Suprapubic skin (tissue), 4 donors: ENCODE results near the gene SLITRK1. TPM values are rescaled to one million over a fixed set of nuclear protein-coding genes. Genes with fewer than 3 reads are reported as not detected.

Source experiments
- DNase-seq, 2 donors: peaks; one replicate each; pipeline ENCODE4 v3.0.0-alpha.2; 2019; ENCODE audit warnings: low spot score in 2 of 2
- H3K27ac ChIP-seq: fragments of 200-600 bp; sonication (generic); one replicate; pipeline ENCODE4 v1.5.1; 2019
- H3K27me3 ChIP-seq: fragments of 200-600 bp; sonication (generic); one replicate; pipeline ENCODE4 v1.5.1; 2019
- H3K36me3 ChIP-seq: fragments of 200-600 bp; sonication (generic); one replicate; pipeline ENCODE4 v1.5.1; 2019
- H3K4me1 ChIP-seq: fragments of 200-600 bp; sonication (generic); one replicate; pipeline ENCODE4 v1.5.1; 2019
- H3K4me3 ChIP-seq: fragments of 200-600 bp; sonication (generic); one replicate; pipeline ENCODE4 v1.5.1; 2019; ENCODE audit warnings: mild to moderate bottlenecking
- H3K9me3 ChIP-seq: fragments of 200-600 bp; sonication (generic); one replicate; pipeline ENCODE4 v1.5.1; 2019
- EP300 ChIP-seq: sonication (generic); formaldehyde crosslinking; IDR thresholded peaks from one replicate; pipeline ENCODE4 v1.6.1; 2017; ENCODE audit warnings: antibody characterized with exemption
- POLR2A ChIP-seq, 2 donors: fragments of 450-650 bp; IDR thresholded peaks; one replicate each; pipeline ENCODE4 v1.6.1; 2017; ENCODE audit warnings: antibody characterized with exemption in 2 of 2, mild to moderate bottlenecking in 2 of 2, moderate library complexity in 2 of 2
- POLR2AphosphoS5 ChIP-seq, 3 donors: sonication (generic); formaldehyde crosslinking; IDR thresholded peaks; one replicate each; pipeline ENCODE4 v1.6.1; 2017; ENCODE audit warnings: antibody characterized with exemption in 3 of 3
- WGBS: methylation state at CpG from one replicate; pipeline ENCODE4 v1.1.5; 2018; 5-methylcytosine and 5-hydroxymethylcytosine counted together
- total RNA-seq, 4 donors: library from RNA; depleted of rRNA; stranded (reverse); fragments of >200 nt; gene quantifications; one replicate each; pipeline ENCODE4 v1.1.0, GENCODE V29; 2016
- TF ChIP-seq, protein P1 (sequence below), 2 donors: fragments of 200-600 bp in 1 of 2; fragments of 450-650 bp in 1 of 2; sonication (generic) in 1 of 2; IDR thresholded peaks; one replicate each; pipeline ENCODE4 v1.5.1; 2016 to 2019; ENCODE audit warnings: antibody characterized with exemption in 2 of 2, mild to moderate bottlenecking in 1 of 2, moderate library complexity in 1 of 2

SLITRK1 gene, protein sequence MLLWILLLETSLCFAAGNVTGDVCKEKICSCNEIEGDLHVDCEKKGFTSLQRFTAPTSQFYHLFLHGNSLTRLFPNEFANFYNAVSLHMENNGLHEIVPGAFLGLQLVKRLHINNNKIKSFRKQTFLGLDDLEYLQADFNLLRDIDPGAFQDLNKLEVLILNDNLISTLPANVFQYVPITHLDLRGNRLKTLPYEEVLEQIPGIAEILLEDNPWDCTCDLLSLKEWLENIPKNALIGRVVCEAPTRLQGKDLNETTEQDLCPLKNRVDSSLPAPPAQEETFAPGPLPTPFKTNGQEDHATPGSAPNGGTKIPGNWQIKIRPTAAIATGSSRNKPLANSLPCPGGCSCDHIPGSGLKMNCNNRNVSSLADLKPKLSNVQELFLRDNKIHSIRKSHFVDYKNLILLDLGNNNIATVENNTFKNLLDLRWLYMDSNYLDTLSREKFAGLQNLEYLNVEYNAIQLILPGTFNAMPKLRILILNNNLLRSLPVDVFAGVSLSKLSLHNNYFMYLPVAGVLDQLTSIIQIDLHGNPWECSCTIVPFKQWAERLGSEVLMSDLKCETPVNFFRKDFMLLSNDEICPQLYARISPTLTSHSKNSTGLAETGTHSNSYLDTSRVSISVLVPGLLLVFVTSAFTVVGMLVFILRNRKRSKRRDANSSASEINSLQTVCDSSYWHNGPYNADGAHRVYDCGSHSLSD
- total RNA-seq = not detected

DNA sequence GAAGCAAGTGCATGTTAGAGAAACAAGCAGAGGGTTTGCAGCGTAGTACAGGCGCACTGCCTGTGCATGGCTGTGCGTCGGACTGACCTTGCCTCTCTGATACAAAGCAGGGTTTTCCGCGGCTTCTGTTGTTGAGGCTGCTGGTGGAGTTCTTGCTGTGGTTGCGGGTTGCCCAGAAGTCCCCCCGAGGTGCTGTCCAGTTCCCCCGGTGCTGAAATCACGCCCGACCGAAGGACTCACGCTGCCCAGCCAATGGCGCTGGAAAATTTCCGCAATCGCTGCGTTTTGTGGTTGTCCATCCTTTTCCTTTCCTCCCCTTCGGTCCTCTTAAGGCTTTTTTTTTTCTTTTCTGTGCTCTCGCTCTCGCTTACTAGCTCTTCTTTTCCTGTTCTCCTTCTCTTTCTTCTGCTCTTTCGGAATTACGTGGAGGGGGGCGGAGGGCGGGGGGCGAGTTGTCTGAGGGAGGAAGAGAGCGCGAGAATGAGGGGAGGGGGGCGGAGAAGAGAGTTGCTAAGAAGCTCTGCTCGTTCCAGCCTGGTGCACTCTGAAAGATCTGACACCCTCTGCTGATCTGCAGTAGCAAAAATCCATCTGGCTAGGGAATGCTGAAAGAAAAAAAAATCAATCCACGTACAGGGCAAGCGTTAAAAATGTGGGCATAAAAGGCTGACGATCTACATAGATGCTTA, at the start of gene SLITRK1:
Gene SLITRK1, minus strand, starts transcription at position 558 of the 689 bp plus-strand sequence. CDS start 967 bp downstream, outside the sequence.
- no peak for TF ChIP-seq EP300
- TF ChIP-seq, protein P1, sequence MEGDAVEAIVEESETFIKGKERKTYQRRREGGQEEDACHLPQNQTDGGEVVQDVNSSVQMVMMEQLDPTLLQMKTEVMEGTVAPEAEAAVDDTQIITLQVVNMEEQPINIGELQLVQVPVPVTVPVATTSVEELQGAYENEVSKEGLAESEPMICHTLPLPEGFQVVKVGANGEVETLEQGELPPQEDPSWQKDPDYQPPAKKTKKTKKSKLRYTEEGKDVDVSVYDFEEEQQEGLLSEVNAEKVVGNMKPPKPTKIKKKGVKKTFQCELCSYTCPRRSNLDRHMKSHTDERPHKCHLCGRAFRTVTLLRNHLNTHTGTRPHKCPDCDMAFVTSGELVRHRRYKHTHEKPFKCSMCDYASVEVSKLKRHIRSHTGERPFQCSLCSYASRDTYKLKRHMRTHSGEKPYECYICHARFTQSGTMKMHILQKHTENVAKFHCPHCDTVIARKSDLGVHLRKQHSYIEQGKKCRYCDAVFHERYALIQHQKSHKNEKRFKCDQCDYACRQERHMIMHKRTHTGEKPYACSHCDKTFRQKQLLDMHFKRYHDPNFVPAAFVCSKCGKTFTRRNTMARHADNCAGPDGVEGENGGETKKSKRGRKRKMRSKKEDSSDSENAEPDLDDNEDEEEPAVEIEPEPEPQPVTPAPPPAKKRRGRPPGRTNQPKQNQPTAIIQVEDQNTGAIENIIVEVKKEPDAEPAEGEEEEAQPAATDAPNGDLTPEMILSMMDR (IDR thresholded peaks at IDR 0.05) = no peak
- TF ChIP-seq POLR2AphosphoS5 (IDR thresholded peaks at IDR 0.05) = no peak
- TF ChIP-seq POLR2A (IDR thresholded peaks at IDR 0.05) = no peak
- no peak within 1 kb of the TSS for H3K27ac ChIP-seq
- 2% methylated on average over 32 of the region's 32 CpGs for WGBS
- no peaks in the 10 kb centered on the region for H3K9me3 ChIP-seq
- no peaks in the 10 kb centered on the region for H3K36me3 ChIP-seq
- H3K4me3 ChIP-seq = peak within 1 kb of the TSS; percentile 22
- no peak for DNase-seq
- peaks cover 34% of the 10 kb centered on the region for H3K4me1 ChIP-seq
- H3K27me3 ChIP-seq = peaks cover 60% of the 10 kb centered on the region

DNA sequence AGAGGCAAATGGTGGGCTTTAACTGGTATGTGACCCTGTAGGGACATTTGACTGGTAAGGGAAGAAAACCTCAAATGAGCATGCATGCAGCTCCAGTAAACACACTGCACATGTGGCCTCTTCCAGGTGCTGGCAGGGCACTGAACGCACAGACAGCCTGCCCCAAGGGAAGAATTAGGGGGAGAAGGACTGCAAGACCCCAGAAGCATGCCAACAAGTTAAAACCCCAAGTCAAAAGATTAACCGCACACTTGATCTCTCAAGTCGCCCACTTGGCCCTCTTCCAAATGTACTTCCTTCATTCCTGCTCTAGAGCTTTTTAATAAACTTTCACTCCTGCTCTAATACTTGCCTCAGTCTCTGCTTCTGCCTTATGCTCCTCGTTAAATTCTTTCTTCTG, 46.9 kb upstream of the SLITRK1 start:
- TF ChIP-seq, protein P1 (IDR thresholded peaks at IDR 0.05) = no peak
- TF ChIP-seq POLR2AphosphoS5 (IDR thresholded peaks at IDR 0.05) (no peak), POLR2A (IDR thresholded peaks at IDR 0.05) (no peak), EP300 (no peak)
- Histone ChIP-seq H3K36me3 (no peaks in the 10 kb centered on the region), H3K4me3 (no peak overlapping the region), H3K9me3 (no peaks in the 10 kb centered on the region), H3K27ac (no peak overlapping the region), H3K27me3 (no peaks in the 10 kb centered on the region), H3K4me1 (no peaks in the 10 kb centered on the region)
- WGBS = 27% methylated on average over 4 of the region's 4 CpGs
- DNase-seq = no peak

DNA sequence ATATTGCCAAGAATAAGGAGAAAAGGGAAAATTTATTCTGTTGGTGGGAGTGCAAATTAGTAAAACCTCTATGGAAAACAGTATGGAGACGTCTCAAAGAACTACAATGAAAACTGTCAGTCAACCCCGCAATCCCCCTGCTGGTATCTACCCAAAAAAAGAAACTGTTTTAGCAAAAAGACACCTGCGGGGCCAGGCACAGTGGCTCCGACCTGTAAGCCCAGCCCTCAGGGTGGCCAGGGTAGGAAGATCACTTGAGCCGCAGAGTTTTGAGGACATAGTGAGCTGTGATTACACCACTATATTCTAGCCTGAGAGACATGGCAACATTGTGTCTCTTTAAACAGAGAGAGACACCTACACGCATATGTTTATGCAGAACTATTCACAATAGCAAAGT, 37.5 kb upstream of the SLITRK1 start:
- Histone ChIP-seq H3K27ac (no peak overlapping the region), H3K9me3 (no peaks in the 10 kb centered on the region), H3K36me3 (no peaks in the 10 kb centered on the region), H3K4me3 (no peak overlapping the region), H3K27me3 (no peaks in the 10 kb centered on the region), H3K4me1 (no peaks in the 10 kb centered on the region)
- TF ChIP-seq, protein P1 (IDR thresholded peaks at IDR 0.05) = no peak
- TF ChIP-seq POLR2AphosphoS5 (IDR thresholded peaks at IDR 0.05) = no peak
- no peak for TF ChIP-seq POLR2A (IDR thresholded peaks at IDR 0.05)
- no peak for TF ChIP-seq EP300
- no peak for DNase-seq
- WGBS = 80% methylated on average over 6 of the region's 6 CpGs

DNA sequence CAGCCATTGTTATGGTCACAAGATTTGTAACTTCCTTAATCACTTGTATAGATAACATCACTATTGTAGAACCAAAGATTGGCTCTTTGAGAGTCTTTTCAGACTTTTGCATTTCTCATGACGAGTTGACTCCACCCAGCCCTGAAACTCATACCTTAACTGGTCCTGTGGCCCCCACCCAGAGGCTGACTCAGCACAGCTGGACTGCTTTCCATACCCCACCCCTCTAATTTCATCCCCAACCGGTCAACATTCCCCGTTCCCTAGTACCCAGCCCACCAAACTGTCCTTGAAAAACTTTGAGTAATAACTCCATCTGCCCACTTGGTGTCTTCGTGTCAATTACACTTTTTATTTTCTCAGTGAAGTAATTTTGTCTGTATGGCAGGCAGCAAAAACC, 32.1 kb upstream of the SLITRK1 start:
- Histone ChIP-seq H3K4me3 (no peak overlapping the region), H3K36me3 (no peaks in the 10 kb centered on the region), H3K27ac (no peak overlapping the region), H3K4me1 (no peaks in the 10 kb centered on the region), H3K9me3 (no peaks in the 10 kb centered on the region), H3K27me3 (no peaks in the 10 kb centered on the region)
- no peak for DNase-seq
- WGBS = 55% methylated on average over 4 of the region's 4 CpGs
- TF ChIP-seq POLR2A (IDR thresholded peaks at IDR 0.05) (no peak), POLR2AphosphoS5 (IDR thresholded peaks at IDR 0.05) (no peak), EP300 (no peak)

DNA sequence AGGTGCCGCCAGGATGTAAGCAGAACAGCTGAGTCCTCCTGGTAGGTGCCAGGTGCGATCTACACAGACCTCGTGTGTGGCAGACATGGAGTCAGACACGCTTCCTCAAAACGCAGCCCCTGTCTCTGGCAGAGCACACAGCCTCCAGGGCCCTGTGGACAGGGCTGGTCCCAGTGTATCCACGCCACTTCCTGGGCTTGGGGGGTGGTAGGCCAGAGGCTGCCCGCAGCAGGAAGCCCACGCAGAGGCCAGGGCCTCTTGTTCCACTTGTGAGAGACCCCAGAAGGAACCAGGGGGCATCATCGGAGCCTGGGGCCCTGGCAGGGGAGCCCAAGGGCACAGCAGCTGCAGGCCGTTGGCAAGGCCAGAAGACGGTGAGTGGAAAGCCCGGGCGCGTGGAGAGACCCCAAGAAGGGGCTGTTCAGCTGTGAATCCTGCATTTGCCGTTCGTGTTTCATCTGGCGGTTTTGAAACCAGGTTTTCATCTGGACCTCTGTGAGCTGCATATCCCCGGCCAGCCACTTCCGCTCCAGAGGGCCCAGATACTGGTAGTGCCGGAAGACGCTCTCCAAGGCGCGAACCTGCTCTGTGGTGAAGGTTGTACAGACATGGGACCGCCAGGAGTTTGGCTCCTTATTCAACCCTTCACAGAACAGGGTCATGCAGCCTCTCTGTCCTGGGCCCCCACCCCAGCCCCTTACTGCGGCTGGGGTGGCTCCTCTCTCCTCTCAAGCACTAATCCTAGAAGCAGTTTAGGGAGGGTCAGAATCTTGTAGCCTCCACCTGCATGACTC, 25.1 kb upstream of the SLITRK1 start:
- DNase-seq = no peak
- Histone ChIP-seq H3K4me1 (no peaks in the 10 kb centered on the region), H3K27me3 (no peaks in the 10 kb centered on the region), H3K27ac (no peak overlapping the region), H3K36me3 (no peaks in the 10 kb centered on the region), H3K9me3 (no peaks in the 10 kb centered on the region), H3K4me3 (no peak overlapping the region)
- TF ChIP-seq POLR2A (IDR thresholded peaks at IDR 0.05) (no peak), EP300 (no peak), POLR2AphosphoS5 (IDR thresholded peaks at IDR 0.05) (no peak)
- TF ChIP-seq, protein P1 (IDR thresholded peaks at IDR 0.05) = no peak
- WGBS = 93% methylated on average over 23 of the region's 25 CpGs
